GM19463 (cell line): ENCODE measurements around the gene UFD1.

Experiments
- ATAC-seq: cut with Tn5 transposase; IDR thresholded peaks from one replicate; pipeline ENCODE4 v1.9.1; 2021; ENCODE audit warnings: mild to moderate bottlenecking, moderate library complexity; ENCODE audit not compliant: unreplicated experiment

The UFD1 gene

DNA sequence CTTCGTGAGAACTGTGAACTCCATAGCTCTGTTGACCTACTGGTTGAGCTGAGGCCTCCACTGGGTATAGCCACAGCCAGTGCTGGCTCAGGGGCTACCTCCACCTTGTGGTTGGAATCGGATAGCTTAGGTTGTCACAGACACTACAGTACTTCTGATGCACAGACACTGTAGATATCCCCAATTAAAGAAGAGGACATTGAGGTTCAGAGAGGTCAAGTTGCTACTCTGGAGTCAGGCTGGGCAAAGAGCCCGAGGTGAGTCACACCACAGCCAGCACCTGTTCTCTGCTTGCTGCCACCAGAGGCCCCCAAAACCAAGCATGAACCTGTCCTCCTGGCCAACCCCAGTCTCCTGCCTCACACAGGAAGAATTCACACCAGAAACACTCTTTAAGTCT is 5.4 kb downstream of the UFD1 start:
- ATAC-seq = no peak

DNA sequence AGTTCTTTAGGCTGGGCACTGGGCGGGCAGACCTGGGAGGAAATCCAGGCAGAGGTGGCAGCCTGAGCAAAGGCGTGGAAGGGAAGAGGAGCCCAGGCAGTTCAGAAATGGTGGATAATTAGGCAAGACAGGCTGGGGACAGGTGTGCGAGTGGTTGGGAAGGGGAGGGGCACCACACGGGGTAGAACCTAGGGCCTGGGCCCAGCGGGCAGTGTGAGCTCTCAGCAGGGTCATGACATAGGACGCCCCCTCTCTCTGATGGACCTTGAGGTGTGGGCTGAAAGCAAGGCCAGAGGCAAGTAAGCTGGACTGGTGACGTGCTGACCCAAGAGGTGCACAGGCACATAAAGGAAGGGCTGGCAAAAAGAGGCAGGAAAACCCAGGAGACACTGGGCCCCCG is 6.8 kb downstream of the UFD1 start:
- ATAC-seq = no peak

DNA sequence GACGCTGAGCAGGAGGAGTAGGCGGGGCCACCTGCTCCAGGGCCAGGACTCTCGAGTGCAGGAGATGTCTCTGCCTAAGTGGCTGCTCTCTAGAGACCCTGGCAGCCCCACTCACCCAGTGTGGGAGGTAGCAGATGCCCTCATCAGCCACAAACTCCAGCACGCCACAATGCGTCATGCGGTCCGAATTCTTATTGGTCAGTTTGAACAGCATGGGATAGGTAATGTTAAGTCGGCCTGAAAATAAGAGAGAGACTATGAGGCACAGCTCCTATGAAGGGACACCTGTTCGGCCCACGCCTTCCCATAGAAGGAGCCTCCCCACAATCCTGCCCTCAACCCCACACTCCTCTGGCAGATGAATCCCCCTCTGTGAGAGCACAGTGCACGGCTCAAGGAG is 7.4 kb downstream of the UFD1 start:
- no peak for ATAC-seq

DNA sequence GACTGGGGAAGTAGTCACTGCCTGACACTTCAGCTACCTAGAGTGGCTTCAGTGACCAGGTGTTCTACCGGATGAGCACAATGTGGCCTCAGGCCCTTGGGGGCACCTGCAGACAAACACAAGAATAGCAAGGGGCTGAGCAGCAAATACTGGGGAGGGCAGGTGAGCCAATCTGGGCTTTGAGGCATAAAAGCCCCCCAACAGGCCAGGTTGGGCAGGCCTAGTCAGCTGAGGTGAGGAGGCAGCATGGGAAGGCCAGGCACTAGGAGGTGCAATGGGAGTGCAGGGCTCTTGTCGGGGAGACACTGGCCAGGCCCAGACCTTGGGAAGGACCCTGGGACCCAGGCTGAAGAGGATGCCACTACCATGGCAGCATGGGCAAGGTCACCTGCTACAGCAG is 9.0 kb downstream of the UFD1 start:
- ATAC-seq = no peak

DNA sequence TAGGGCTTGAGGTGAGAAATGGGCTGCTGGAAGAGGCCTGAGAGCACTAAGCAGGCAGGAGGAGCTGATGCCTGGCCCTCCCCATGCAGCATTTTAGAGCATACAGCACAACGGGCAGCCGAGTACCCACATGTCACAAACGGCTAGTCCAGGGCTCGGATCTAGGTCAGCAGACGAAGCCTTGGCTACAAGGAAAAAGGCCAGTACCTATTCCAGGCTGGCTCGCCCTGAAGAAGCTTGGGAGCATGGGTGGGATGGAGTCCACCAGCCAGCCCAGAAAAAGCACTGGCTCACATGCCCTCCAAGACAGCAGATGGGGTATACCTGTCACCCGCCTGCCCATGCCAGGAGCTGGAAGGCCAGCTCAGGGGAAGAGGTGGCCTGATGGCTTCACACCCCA is 9.6 kb downstream of the UFD1 start:
- ATAC-seq = no peak

DNA sequence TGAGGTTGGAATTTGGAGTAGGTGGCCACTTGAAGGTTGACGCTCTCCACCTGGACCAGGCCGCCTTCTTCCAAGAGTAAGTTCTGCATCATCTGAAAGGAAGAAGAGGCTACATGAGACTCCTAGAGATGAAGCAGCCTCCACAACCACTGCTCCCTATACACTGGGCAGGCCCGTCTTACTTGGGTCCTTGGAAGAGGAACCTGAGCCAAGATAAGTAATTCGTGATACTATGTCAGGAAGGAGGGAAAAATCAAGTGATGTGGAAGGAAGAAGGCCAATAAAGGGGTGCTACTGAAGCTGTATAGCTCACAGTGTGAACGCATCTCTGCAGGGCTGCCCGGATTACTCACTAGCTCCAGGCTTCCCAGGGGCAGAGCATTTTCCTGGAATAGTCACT is 11.1 kb downstream of the UFD1 start:
- no peak for ATAC-seq

DNA sequence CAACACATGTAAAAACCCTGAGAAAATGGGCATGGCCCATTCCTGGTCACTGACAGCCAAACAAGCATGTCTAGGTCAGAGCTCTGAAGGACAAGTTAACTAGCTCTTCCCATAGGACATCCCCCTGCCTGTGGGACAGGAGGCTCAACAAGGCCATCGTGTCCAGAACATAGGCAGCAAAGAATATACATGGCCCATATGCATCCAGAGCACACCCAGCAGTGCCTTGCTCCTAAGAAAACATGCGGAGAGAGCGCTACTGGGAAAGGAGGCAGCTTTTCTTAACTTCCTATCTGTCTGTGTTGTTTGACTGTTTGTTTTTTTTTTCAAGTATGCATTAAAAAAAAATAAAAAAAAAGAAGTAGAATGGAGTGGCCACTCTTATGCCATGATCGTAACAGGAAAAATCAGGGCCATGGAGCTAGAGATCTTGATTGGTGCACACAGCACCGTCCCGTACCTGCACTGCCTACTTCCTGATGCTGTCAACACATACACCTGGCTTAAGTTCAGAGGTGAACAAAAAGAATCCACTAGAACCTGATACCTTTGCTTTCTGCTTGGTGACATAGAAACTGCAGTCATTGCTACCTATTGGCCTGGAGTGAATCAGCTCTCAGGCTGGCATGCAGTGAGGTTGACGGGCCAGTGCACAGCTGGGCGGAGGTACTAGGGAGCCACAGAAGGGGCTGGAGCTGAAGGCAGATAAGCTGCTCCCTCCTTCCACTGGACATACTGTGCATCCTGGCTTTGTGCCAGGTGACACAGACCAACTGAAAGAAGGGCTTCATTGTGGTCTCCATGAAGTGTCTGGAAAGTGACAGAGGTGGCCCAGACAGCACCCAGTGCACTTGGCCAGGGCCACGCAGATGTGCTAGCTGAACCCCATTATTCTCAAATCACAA is 11.9 kb downstream of the UFD1 start:
- no peak for ATAC-seq

DNA sequence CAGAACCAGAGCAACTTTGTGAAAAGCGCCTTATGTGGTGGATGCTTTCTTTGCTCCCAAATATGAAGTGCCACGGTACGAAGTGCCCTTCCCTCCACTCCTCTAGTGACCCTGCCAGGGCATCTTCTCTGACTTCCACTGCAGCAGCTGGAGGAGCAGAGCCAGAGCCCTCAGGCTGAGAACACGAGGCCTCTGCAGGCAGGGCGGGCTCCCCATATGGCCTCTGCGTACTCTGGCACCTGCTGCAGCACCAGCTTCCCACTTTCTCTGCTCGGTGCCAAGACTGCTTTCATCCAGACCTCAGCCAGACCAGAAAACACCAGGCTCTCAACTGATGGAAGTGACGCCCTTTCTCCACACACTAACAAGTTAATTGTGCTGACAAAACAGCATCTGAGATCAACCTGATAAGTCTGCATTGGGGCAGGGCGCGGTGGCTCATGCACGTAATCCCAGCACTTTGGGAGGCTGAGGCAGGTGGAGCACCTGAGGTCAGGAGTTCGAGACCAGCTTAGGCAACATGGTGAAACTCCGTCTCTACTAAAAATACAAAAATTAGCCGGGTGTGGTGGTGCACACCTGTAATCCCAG is 12.8 kb downstream of the UFD1 start:
- ATAC-seq = no peak

DNA sequence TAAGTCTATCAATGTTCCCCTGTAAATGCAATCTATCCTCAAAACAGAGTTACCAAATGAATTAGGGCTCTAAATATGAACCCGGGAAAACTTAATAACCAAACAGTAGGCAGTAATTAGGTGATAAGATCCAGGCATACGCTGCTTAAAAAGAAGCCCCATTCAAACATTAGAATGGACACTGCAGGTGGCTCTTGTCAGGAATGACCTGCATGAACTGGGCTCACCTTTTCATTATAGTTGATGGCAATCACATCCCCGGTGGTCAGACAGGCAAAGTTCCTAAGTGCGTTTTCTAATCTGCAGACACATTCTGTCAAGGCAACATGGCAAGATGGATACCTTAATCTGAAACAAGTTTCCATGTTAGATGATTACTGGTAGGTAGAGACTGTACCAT is 14.0 kb downstream of the UFD1 start:
- no peak for ATAC-seq

DNA sequence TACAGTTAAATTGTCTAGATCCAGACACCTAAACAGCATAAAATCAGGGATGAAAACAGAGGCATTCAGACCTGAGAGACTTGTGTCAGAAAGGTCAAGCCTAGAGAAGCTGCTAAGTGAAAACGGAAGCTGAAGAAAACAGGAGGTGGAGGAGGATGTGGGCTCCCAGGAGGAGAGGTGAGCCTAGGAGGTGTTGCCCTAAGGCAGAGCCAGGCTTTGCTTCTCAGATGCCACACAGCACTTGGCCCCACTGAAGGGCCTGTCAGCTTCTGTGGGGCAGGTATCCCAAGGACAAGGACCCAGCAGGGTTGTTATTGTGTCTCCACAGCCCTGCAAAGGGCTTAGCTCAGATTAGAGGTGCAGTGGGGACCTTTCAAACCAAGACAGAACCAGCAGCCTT is 14.4 kb downstream of the UFD1 start:
- ATAC-seq = no peak

DNA sequence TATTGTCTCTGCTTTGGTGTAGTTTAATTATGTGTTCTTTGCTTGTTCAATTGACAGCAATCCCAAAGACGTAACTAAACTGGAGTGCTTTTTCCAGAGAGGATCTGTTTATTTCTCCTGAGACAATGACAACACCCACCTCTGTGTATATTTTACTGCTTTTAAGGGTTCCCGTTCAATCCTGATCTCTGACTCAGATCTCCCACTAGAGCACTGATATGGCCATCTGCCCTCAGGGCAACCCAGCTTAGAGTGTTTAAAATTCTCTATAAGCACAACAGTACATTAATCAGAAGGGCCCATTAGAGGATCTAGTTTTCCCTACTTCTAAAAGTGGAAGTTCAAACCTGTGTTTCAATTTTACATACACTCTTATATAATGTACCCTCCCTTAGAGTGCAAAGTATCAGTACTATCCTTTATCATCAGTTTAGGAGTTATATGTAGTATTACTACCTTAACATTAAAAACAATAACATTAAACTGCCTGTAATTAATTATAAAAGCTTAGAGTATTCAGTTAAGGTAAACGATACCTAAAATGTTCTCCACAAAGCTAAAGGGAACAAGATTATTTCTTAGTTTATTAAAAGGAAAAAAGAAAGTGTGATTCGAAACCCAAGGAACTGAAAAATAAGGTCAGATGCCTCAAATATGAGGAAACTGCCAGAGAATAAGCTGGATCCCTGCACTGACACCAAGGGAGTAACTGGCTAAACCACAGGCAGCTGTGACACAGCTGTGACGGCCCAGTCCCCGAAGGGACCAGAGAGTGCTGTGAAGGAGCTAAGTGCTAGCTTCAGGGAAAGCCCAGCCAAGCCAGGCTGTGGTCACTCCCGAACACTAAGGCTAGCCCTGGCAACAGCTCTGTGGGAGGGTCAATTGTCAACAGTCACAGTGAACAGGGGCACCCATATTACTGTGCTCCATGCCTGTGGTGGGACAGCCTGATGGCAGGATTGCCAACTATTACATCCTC is 15.2 kb downstream of the UFD1 start:
- ATAC-seq = no peak

DNA sequence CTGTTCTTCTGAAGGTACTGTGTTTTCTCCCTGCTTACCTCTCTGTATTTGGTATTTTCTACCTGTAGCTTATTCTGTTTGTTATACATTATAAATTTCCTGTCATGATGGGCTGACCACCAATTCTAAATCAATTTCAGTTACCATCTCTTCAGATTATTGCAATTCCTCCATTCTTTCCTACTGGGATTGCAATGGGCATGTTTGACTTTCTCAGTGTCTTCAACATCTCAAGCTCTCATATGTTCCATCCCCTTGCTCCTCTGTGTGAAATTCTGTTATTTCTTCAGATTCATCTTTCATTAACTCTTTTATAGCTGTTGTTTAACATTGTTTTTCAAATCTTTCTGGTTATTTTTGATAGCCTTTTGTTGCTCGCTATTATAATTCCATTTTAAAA is 16.0 kb downstream of the UFD1 start:
- no peak for ATAC-seq

DNA sequence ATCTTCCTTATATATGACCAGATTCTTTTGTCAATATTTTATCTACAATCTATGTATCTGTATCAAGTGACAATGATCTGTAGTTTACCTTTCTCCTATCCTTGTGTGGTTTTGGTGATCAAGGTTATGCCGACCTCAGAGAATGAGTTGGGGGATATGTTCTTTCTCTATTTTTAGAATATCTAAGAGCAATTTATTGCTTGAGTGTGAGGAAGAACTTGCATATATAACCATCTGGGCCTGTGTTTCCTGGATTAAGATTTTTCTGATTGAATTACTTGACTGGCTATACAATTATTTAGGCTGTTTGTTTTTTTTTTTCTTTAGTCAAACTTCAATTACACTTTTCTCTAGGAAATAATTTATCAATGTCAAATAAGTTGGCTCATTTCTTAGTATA is 17.5 kb downstream of the UFD1 start:
- ATAC-seq = no peak

DNA sequence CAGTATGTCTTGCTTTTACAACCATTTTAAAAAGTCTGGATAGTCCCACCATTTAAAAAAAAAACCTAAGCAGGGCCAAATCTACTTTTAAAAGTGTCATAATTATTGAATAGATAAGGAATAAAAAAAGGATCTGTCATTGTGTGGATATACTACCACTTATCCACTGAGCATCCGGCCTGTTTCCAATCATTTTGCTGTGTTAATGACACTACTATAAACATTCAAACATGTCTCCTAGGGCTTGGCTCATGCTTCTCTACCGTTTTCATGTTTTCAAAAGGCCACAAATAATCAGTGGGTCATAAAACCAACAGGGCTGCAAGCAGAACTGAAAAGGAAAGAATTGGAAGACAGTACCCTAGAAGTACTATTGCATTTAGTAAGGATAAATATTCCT is 19.0 kb downstream of the UFD1 start:
- ATAC-seq = no peak

DNA sequence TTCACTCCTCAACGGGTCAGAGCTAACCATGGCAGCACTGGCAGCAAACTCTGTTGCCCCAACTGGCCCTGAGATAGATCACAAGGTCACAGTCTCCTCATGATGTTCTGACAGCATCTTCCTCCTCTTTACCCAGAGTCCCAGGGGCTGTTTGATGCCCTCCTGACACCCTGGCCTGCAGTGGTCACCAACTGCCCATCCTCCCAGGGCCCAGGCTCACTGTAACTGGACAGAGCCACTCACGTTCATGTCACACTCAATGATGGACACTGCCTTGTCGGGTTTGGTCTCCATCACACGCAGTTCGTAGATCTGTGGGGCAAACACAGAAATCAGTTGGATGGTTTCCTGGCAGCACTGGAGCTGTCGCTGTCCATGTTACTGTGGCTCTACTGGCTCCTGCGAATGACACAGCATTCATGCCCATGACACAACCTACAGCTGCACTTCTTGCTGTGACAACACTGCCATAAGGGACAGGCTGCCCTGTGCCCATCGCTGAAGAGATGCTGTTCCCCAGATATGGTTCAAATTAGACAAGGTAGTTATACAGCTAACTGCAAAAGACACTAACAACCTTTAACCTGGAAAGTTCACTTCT is 21.1 kb downstream of the UFD1 start:
- ATAC-seq = no peak

DNA sequence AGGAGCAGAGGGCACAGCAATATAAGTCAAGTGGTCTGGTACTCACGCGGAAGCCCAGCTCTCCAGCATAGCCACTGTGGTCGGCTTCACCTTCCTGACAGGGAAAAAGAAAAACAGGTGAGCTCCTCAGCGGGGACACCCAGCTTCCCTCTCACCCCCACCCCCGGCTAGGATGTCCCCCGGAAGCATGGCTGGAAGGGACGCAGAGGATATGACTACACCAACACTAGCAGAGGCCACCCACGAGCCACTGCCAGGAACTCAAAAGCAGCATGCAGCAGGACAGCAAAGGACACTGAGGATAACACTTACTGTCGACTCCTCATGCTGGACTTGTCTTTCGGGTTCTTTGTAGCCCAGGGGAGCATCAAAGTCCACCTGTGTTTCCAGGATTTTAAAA is 22.5 kb downstream of the UFD1 start:
- no peak for ATAC-seq

DNA sequence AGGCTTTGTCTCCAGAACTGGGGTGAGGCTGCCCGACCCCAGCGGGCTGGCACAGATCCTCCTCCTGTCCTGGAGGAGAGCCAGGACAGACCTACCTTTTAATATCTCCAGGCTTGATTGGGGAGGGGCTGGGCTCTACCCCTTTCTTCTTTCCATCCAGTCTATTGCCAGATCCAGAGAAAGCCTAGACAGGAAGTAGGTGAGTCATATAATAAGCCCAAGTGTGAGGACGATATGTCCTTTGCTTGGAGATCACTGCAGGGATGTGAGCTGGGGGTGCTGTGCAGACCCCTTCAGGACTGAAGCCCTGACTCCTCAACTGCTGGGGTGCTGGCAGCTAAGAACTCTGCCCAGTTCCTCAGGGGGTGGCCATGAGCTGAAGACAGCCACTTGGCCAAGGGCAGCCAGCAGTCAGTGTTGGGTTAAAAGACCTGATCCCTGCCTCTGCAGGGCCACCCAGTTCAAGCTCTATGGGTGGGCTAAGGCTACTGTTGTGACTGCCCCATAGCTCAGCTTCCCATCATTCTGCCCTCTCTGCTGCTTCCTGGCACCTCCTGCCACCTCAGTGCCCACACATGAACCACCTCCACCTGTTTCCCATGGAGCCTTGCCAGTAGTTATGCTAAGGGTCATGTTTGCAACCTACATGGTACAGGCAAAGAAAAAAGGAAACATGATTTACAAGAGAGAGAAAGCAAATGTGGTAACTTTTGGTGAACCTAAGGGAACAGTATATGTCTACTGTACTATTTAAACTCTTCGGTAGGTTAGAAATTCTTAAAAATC is 23.2 kb downstream of the UFD1 start:
- no peak for ATAC-seq

DNA sequence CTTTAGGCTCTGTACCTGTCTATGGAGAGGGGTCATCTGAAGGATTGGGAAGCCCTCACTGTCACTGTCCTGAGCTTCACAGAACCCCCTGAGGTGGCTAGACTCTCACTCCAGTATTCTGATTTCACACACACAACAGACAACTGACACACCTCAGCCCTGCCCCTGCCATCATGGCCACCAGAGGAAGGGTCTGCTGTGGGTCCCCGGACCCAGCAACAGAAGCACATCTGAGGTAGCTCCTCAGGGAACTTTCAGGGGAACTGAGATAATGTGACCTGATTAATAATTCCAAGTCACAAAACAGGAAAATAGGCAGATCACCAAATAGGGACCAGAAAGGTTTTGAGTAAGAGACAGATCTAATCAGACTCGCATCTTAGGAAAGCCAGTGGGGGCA is 24.0 kb downstream of the UFD1 start:
- ATAC-seq = no peak

DNA sequence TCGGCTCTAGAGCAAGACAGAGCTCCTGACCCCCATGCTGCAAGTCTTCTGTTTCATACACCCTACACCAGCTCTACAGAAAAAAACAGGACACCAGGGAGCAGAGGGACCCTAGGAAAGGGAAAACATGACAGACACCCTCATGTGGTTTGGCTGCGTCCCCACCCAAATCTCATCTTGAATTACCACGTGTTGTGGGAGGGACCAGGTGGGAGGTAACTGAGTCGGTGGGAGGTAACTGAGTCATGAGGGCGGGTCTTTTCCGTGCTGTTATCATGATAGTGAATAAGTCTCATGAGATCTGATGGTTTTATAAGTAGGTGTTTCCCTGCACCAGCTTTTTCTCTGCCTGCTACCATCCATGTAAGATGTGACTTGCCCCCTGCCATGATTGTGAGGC is 24.8 kb downstream of the UFD1 start:
- ATAC-seq = no peak

DNA sequence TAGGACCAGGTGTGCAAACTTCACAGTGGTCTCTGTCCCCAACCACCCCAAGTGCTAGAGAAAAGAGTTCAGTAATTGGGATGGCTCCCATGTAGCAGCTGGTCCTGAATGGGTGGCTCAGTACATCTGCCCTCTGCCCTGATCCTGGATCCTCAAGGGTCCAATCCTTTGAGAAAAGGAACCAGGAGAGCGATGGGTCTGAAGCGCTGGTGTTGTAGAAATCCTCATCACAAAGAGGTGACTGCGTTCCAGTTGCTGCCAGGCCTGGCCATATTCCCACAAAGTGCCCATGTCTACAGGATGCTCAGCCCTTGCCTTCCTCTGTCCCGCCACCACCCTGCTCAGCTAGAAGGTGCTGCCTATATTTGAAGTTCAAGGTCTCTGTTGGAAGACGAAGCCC is 25.3 kb downstream of the UFD1 start:
- ATAC-seq = no peak
